GM12891 (cell line): ENCODE data around the gene ZNF664.

Source experiments
- POLR2A ChIP-seq: IDR thresholded peaks from 2 replicates; pipeline ENCODE4 v1.6.1; 2011; ENCODE audit warnings: low read depth, low read length, control low read depth
- POLR2AphosphoS5 ChIP-seq: IDR thresholded peaks from 2 replicates; pipeline ENCODE4 v1.6.1; 2011; ENCODE audit warnings: low read depth, low read length, control low read depth

DNA sequence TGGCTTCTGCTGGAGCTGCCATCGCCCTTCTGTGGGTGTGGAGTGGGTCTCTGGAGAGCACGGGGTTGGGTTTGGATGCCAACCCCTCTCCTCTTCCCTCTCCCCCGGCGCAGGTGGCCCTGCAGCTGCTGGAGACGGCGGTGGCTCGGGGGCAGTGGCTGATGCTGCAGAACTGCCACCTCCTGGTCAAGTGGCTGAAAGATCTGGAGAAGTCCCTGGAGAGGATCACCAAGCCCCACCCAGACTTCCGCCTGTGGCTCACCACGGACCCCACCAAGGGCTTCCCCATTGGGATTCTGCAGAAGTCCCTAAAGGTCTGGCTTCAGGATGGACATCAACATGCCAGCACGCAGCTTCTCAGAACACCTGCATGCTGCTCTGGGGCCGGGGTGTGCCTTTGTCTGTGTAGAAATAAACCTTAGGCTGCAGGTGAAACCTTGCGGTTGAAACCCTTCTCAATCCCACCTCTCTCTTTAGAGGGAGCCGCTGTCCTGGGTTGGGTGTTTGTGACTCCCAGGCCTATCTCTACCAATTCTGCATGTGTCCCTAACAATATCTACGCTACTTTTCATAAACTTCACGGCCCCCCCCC is 44.6 kb upstream of the ZNF664 start:
- TF ChIP-seq POLR2AphosphoS5 (no peak), POLR2A (no peak)
